KOPT-K1 (cell line): ENCODE data around the gene GPC4.
"Not testable (repeated sequence)": the region's sequence is repeated elsewhere in the genome, so short reads cannot be mapped to it uniquely, and the experiment has no call there.

ENCODE experiments used
- H3K27ac ChIP-seq: fragments of 200-600 bp; sonication (generic); 2 replicates; pipeline ENCODE4 v1.5.1; 2016; ENCODE audit warnings: antibody characterized with exemption, mild to moderate bottlenecking, low read depth, low read length; ENCODE audit not compliant: poor library complexity, severe bottlenecking
- H3K36me3 ChIP-seq: fragments of 200-600 bp; sonication (generic); 2 replicates; pipeline ENCODE4 v1.5.1; 2017; ENCODE audit warnings: antibody characterized with exemption, mild to moderate bottlenecking, low read length, moderate library complexity; ENCODE audit not compliant: insufficient read depth
- H3K9me3 ChIP-seq: fragments of 200-600 bp; sonication (generic); 2 replicates; pipeline ENCODE4 v1.5.1; 2017; ENCODE audit warnings: antibody characterized with exemption, low read length, mild to moderate bottlenecking; ENCODE audit not compliant: insufficient read depth, poor library complexity, severe bottlenecking

The GPC4 gene

GRCh38 chrX:133364196-133364595 is 51.1 kb downstream of the GPC4 start:
- Histone ChIP-seq H3K27ac (no peak overlapping the region), H3K36me3 (no peaks in the 10 kb centered on the region), H3K9me3 (no peaks in the 10 kb centered on the region)

GRCh38 chrX:133362538-133362937 is 52.8 kb downstream of the GPC4 start:
- no peaks in the 10 kb centered on the region for H3K36me3 ChIP-seq
- H3K9me3 ChIP-seq, result no peaks in the 10 kb centered on the region
- H3K27ac ChIP-seq, result no peak overlapping the region

DNA sequence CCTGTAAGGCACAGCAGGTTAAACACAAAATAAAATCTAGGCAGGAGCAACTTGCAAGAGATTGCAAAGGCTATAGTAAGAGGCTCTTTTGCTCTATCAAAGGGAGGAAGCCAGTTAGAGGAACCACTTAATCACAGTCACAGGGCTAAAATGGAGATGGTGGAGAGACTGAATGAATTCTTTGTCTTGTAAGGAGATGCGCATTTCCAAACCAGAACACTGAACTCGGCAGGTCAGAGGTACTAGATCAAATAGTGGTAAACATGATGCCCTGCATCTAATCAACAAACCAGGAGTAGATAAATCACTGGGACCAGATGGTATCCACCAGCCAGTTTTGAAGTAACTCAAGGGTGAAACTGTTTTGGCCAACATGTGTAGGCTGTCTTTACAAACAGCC is 55.8 kb downstream of the GPC4 start:
- no peaks in the 10 kb centered on the region for H3K9me3 ChIP-seq
- no peak overlapping the region for H3K27ac ChIP-seq
- H3K36me3 ChIP-seq, result no peaks in the 10 kb centered on the region

GRCh38 chrX:133353233-133353632 is 62.1 kb downstream of the GPC4 start:
- Histone ChIP-seq H3K36me3 (no peaks in the 10 kb centered on the region), H3K27ac (no peak overlapping the region), H3K9me3 (no peaks in the 10 kb centered on the region)

GRCh38 chrX:133350751-133351150 is 64.5 kb downstream of the GPC4 start:
- H3K36me3 ChIP-seq, result no peaks in the 10 kb centered on the region
- H3K9me3 ChIP-seq, result no peaks in the 10 kb centered on the region
- no peak overlapping the region for H3K27ac ChIP-seq

DNA sequence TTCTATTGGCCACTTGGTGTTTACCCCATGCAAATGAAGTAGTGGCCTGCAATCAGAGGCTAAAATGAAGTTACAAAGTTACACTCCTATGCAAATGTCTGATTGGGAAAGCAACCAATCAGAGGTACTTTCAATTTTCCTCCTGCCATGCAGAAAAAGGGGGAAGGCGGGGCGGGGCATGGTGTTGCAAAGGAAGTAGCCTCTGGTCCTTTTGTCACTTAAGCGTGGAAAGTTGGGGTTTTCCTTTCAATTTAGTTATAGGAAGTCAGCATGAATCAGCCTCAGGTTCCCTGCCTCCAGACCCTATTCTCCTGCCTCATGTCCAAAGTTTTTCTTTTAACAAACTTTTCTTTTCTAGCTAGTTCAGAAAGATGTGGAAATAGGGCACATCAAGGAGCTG is 69.3 kb downstream of the GPC4 start:
- Histone ChIP-seq H3K36me3 (no peaks in the 10 kb centered on the region), H3K27ac (no peak overlapping the region), H3K9me3 (no peaks in the 10 kb centered on the region)

DNA sequence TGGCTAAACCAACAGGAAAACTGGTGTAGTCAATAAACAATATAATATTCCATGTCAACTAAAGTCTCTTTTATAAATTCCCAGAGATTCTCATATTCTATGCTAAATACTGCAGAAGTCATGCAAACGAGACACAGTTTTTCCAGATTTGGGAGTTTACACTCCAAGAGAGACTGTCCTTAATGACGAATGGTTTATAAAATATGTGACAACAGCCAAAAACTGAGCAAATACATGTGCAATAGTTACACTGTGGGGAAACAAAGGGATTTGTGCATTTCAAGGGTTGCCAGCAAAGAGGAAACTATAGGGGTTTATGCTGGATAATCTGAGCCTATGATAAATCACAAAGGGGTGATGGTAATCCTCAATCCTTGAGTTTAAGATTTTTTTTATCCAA is 75.7 kb downstream of the GPC4 start:
- no peaks in the 10 kb centered on the region for H3K9me3 ChIP-seq
- no peak overlapping the region for H3K27ac ChIP-seq
- no peaks in the 10 kb centered on the region for H3K36me3 ChIP-seq

DNA sequence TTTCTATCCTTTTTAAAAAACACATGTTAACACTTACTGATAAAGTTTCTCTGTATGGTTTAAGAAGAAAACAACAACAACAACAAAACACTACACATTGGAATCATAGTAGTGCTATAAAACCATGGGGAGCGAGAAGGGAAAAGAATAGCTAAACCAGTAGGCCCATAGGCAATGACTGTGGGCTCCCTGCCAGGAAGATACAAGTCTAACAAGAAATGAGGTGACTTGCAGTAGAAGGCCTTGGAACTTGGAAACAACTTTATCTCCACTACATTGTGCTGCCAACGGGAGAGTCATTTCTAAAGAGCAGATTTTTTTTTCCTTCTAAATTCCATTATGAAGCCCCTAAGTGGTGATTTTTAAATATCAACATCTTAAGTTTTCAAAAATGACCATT is 78.0 kb downstream of the GPC4 start:
- no peak overlapping the region for H3K27ac ChIP-seq
- H3K9me3 ChIP-seq, result no peaks in the 10 kb centered on the region
- no peaks in the 10 kb centered on the region for H3K36me3 ChIP-seq

GRCh38 chrX:133335027-133335426 is 80.3 kb downstream of the GPC4 start:
- Histone ChIP-seq H3K9me3 (no peaks in the 10 kb centered on the region), H3K36me3 (no peaks in the 10 kb centered on the region), H3K27ac (no peak overlapping the region)

- Histone ChIP-seq H3K36me3 (no peaks in the 10 kb centered on the region), H3K27ac (no peak overlapping the region), H3K9me3 (no peaks in the 10 kb centered on the region)
These were observed 82.0 kb downstream of the GPC4 start for GRCh38 chrX:133333154-133333750.

GRCh38 chrX:133332737-133333136 is 82.6 kb downstream of the GPC4 start:
- H3K36me3 ChIP-seq, result no peaks in the 10 kb centered on the region
- H3K9me3 ChIP-seq, result no peaks in the 10 kb centered on the region
- no peak overlapping the region for H3K27ac ChIP-seq

DNA sequence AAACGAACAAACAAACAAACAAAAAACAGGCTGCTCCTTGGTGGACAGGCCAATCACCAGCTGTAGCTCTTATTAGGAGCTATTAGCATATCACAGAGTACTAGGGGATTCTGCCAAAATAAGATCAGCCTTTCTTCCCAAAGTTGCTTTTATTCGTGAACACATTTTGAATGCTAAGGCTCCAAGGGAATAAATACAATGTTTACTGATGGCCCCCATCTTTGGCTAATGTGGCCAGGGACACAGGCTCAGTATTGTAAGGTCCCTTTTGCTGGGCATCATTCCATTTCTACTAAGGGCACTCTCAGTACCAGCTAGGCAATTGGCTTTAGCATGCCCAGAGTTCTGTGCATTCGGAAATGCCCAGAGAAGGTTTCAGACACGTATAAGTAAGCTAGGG is 84.3 kb downstream of the GPC4 start:
- H3K27ac ChIP-seq, result no peak overlapping the region
- no peaks in the 10 kb centered on the region for H3K9me3 ChIP-seq
- H3K36me3 ChIP-seq, result no peaks in the 10 kb centered on the region

DNA sequence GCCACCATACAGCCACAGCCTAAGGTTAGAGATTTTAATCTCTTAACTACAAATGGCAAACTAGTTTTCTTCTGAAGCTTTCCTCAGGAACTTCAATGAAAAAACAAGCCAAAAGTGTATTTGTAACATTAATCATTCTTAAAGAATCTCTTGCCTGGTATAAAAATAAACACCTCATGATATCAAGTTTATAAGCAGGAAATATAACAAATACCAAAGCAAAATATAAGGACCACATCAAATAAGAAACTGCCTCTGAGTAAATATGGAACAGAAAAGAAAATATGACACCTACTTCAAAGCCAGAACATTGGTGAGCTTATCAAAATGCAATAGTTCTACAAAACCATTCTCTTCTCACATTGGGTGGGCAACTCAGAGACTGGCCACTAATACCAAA is 89.9 kb downstream of the GPC4 start:
- Histone ChIP-seq H3K27ac (no peak overlapping the region), H3K36me3 (no peaks in the 10 kb centered on the region), H3K9me3 (no peaks in the 10 kb centered on the region)

GRCh38 chrX:133323431-133323830 is 91.9 kb downstream of the GPC4 start:
- H3K9me3 ChIP-seq, result no peaks in the 10 kb centered on the region
- H3K27ac ChIP-seq, result no peak overlapping the region
- no peaks in the 10 kb centered on the region for H3K36me3 ChIP-seq

DNA sequence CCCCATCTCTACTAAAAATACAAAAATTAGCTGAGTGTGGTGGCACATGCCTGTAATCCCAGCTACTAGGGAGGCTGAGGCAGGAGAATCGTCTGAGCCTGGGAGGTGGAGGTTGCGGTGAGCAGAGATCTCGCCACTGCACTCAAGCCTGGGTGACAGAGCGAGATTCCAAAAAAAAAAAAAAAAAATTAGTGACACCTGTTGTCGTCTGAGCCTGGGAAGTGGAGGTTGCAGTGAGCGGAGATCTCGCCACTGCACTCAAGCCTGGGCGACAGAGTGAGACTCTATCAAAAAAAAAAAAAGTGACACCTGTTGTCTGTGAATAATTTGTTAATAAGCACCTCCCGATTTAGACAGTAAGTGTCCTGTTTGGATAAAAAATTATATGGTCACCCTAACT is 93.0 kb downstream of the GPC4 start:
- not testable (repeated sequence) for H3K27ac ChIP-seq

GRCh38 chrX:133321451-133321850 is 93.8 kb downstream of the GPC4 start:
- Histone ChIP-seq H3K36me3 (no peaks in the 10 kb centered on the region), H3K27ac (no peak overlapping the region), H3K9me3 (no peaks in the 10 kb centered on the region)

More for the DNA sequence above, 93.0 kb downstream of the GPC4 start:
- not testable (repeated sequence) for H3K36me3 ChIP-seq, H3K9me3 ChIP-seq
